Measurements from ENCODE around the gene SEC23A. TPM values are rescaled to one million over a fixed set of nuclear protein-coding genes. Genes with fewer than 3 reads are reported as not detected.

SEC23A gene
- 80.5 and 85.4 TPM in 2 replicates for total RNA-seq

DNA sequence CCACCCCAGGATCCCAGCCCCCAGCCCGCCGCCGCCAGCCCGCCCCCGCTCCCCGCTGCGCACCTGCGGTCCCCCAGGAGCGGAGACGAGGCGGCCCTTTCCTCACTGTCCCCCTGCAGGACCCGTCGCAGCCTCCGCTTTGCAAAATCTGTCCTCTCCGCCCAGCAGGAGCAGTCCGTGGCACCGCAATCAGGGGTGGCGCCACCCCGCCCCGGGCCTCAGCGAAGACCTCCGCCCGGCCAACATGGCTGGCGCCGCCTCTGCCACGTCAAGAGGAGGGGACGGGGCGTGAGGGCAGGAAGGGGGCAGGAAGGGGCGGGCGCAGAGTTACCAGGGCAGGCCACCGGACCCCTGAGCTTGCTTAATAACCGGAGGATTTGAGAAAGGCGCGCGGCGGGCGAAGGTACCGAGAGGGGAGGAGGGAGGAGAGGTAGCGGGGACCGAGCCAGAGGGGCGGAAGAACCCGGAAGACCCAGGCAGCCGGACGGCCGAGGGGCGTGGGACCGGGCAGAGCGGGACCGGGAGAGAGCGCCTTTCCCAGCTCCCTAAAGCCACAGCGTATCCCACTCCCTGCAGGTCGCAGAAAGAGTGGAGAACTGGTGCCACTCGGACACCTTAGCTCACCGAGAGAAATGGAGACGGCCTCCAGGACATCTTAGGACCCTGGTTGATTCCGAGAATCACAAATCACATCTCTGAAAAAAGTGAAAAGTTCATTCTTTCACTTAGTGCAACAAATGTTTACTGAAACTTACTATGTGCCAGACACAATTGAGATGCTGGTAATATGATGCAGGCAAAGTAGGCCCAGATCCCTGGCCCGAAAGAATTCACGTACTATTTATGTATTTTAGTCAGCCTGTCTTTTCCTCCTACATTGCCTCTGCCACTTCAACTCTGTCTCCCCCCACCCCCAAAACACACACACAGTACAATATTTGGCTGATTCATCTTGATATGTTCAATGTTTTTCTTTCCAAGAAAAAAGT lies at the start of gene SEC23A:
Gene SEC23A (minus strand): TSS at position 267 of the 989 bp plus-strand sequence. CDS start 7,117 bp downstream, outside the sequence.

DNA sequence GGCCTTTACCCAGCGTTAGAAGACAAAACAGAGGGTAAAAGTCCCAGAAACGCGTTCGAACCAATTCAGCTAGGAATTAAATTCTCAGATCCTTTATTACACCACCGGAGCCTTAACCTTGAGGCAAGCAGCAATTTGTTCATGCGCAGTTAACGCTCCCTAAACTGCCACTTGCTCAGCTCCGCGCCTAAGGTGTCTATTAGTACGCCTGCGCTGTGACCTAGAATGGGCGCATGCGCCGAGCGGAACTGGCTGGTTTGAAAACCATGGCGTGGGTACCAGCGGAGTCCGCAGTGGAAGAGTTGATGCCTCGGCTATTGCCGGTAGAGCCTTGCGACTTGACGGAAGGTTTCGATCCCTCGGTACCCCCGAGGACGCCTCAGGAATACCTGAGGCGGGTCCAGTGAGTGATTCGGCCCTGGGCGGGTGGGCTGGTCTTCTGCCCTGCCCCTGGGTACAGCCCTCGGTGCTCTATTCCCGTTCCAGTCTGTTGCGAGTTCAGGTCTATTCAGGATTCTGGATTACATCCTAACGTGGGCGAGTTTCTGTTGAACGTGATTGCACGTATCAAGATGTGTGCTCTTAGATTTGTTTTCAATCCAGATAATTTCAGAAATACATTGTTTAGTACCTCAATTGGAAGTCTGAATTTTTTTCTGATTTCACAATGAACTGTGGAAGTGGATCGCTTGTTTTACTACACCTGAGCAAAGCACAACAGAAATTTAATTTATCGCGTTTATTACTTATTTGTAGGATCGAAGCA lies 11.2 kb upstream of the SEC23A start, which contains the start of gene GEMIN2:
Gene GEMIN2 (plus strand): TSS at position 251 of the 766 bp plus-strand sequence. CDS start 16 bp downstream, at position 267.

Other genes with a start within 250 kb of the SEC23A start
- 37.5 and 55.2 TPM in 2 replicates for gene GEMIN2, start 11.1 kb upstream of the SEC23A start, total RNA-seq
- 13.3 and 16.0 TPM in 2 replicates for gene TRAPPC6B, start 67.1 kb upstream of the SEC23A start, total RNA-seq
- gene PNN, start 72.0 kb upstream of the SEC23A start, total RNA-seq, result 15.2 and 20.5 TPM in 2 replicates
- gene MIA2, start 130.7 kb upstream of the SEC23A start, total RNA-seq, result 15.3 and 19.8 TPM in 2 replicates

All from hair follicular keratinocyte (primary cell).